Measurements from ENCODE around the gene DMRT2.

The DMRT2 gene

GRCh38 chr9:1050125-1050895, at the start of gene DMRT2:
Gene DMRT2, plus strand, starts transcription at chr9:1050357. Its CDS starts 1,257 bp downstream, at chr9:1051614.
- no peaks in the 10 kb centered on the region for H3K79me2 ChIP-seq (ENCODE audit: insufficient read depth, low read length)
- no peak within 1 kb of the TSS for H3K4me2 ChIP-seq (ENCODE audit: low read depth, low read length, poor library complexity, severe bottlenecking)
- H3K9me2 ChIP-seq (replicated peaks; ENCODE audit: low read depth, low read length) = no peaks in the 10 kb centered on the region
- no peaks in the 10 kb centered on the region for H4K20me1 ChIP-seq (ENCODE audit: insufficient read depth, low read length, poor library complexity, severe bottlenecking)
- TF ChIP-seq CTCF (conservative IDR thresholded peaks at IDR 0.05; ENCODE audit: low read length) = no peak
- no peak for TF ChIP-seq EZH2phosphoT487 (IDR thresholded peaks at IDR 0.05; ENCODE audit: borderline replicate concordance)
- H3K9ac ChIP-seq (ENCODE audit: low read depth, low read length, poor library complexity, severe bottlenecking) = no peak within 1 kb of the TSS
- no peaks in the 10 kb centered on the region for H3K36me3 ChIP-seq (ENCODE audit: insufficient read depth, low read length)
- H3K4me3 ChIP-seq (ENCODE audit: low read length, poor library complexity, severe bottlenecking) = no peak within 1 kb of the TSS
- H3K4me1 ChIP-seq (ENCODE audit: insufficient read depth, low read length, poor library complexity, severe bottlenecking) = peaks cover 5% of the 10 kb centered on the region
- H3K9me3 ChIP-seq (ENCODE audit: insufficient read depth, low read depth, low read length) = no peaks in the 10 kb centered on the region
- no peaks in the 10 kb centered on the region for H3K27me3 ChIP-seq (ENCODE audit: insufficient read depth, low read length, poor library complexity, severe bottlenecking)
- no peaks in the 10 kb centered on the region for H3F3A ChIP-seq (ENCODE audit: low read depth)
- no peak within 1 kb of the TSS for H2AFZ ChIP-seq (ENCODE audit: low read length)

- H3K4me3 ChIP-seq (ENCODE audit: low read length, poor library complexity, severe bottlenecking) = no peak overlapping the region
- no peaks in the 10 kb centered on the region for H3F3A ChIP-seq (ENCODE audit: low read depth)
- no peaks in the 10 kb centered on the region for H4K20me1 ChIP-seq (ENCODE audit: insufficient read depth, low read length, poor library complexity, severe bottlenecking)
- H2AFZ ChIP-seq (ENCODE audit: low read length) = no peak overlapping the region
- no peaks in the 10 kb centered on the region for H3K9me3 ChIP-seq (ENCODE audit: insufficient read depth, low read depth, low read length)
- H3K9me2 ChIP-seq (replicated peaks; ENCODE audit: low read depth, low read length) = no peaks in the 10 kb centered on the region
- no peaks in the 10 kb centered on the region for H3K27me3 ChIP-seq (ENCODE audit: insufficient read depth, low read length, poor library complexity, severe bottlenecking)
- no peaks in the 10 kb centered on the region for H3K36me3 ChIP-seq (ENCODE audit: insufficient read depth, low read length)
- TF ChIP-seq CTCF (conservative IDR thresholded peaks at IDR 0.05; ENCODE audit: low read length) (no peak), EZH2phosphoT487 (IDR thresholded peaks at IDR 0.05; ENCODE audit: borderline replicate concordance) (no peak)
- H3K9ac ChIP-seq (ENCODE audit: low read depth, low read length, poor library complexity, severe bottlenecking) = no peak overlapping the region
- H3K4me2 ChIP-seq (ENCODE audit: low read depth, low read length, poor library complexity, severe bottlenecking) = no peak overlapping the region
- H3K79me2 ChIP-seq (ENCODE audit: insufficient read depth, low read length) = no peaks in the 10 kb centered on the region
- peaks cover 9% of the 10 kb centered on the region for H3K4me1 ChIP-seq (ENCODE audit: insufficient read depth, low read length, poor library complexity, severe bottlenecking)
Measured at GRCh38 chr9:1001838-1002237, 48.3 kb upstream of the DMRT2 start.

GRCh38 chr9:1002678-1003077, 47.5 kb upstream of the DMRT2 start:
- Histone ChIP-seq H3K4me2 (ENCODE audit: low read depth, low read length, poor library complexity, severe bottlenecking) (no peak overlapping the region), H3K9me2 (replicated peaks; ENCODE audit: low read depth, low read length) (no peaks in the 10 kb centered on the region), H3K4me1 (ENCODE audit: insufficient read depth, low read length, poor library complexity, severe bottlenecking) (peaks cover 9% of the 10 kb centered on the region), H3K9ac (ENCODE audit: low read depth, low read length, poor library complexity, severe bottlenecking) (no peak overlapping the region), H4K20me1 (ENCODE audit: insufficient read depth, low read length, poor library complexity, severe bottlenecking) (no peaks in the 10 kb centered on the region), H3K27me3 (ENCODE audit: insufficient read depth, low read length, poor library complexity, severe bottlenecking) (no peaks in the 10 kb centered on the region), H3K4me3 (ENCODE audit: low read length, poor library complexity, severe bottlenecking) (no peak overlapping the region), H2AFZ (ENCODE audit: low read length) (no peak overlapping the region), H3F3A (ENCODE audit: low read depth) (no peaks in the 10 kb centered on the region), H3K9me3 (ENCODE audit: insufficient read depth, low read depth, low read length) (no peaks in the 10 kb centered on the region), H3K36me3 (ENCODE audit: insufficient read depth, low read length) (no peaks in the 10 kb centered on the region), H3K79me2 (ENCODE audit: insufficient read depth, low read length) (no peaks in the 10 kb centered on the region)
- TF ChIP-seq EZH2phosphoT487 (IDR thresholded peaks at IDR 0.05; ENCODE audit: borderline replicate concordance) (no peak), CTCF (conservative IDR thresholded peaks at IDR 0.05; ENCODE audit: low read length) (no peak)
